Measurements from ENCODE around the gene CDCA5.

The CDCA5 gene

GRCh38 chr11:65104628-65105027 is 20.8 kb upstream of the CDCA5 start:
- DNase-seq, result no peak

- DNase-seq, result no peak
These were observed 19.6 kb upstream of the CDCA5 start for GRCh38 chr11:65103476-65103875.

- no peak for DNase-seq
These were observed 18.6 kb upstream of the CDCA5 start for GRCh38 chr11:65102142-65103095.

- DNase-seq, result no peak
These were observed 17.0 kb upstream of the CDCA5 start for GRCh38 chr11:65100674-65101350.

GRCh38 chr11:65096926-65097325 is 13.1 kb upstream of the CDCA5 start:
- DNase-seq, result no peak

- DNase-seq, result peak; percentile 87
These were observed 12.3 kb upstream of the CDCA5 start, which contains the start of gene VPS51 for GRCh38 chr11:65095974-65096806. Gene VPS51 (plus strand): TSS chr11:65096214. CDS start chr11:65096251, 37 bp downstream.

- DNase-seq, result no peak
These were observed 11.6 kb upstream of the CDCA5 start for GRCh38 chr11:65095427-65095826.

- DNase-seq, result no peak
These were observed 6.8 kb upstream of the CDCA5 start for GRCh38 chr11:65090628-65091027.

GRCh38 chr11:65089621-65090020 is 5.8 kb upstream of the CDCA5 start:
- no peak for DNase-seq

- no peak for DNase-seq
These were observed 4.0 kb upstream of the CDCA5 start for GRCh38 chr11:65087827-65088226.

GRCh38 chr11:65087216-65087615 is 3.4 kb upstream of the CDCA5 start:
- DNase-seq, result no peak

GRCh38 chr11:65086809-65087208 is 3.0 kb upstream of the CDCA5 start:
- no peak for DNase-seq

GRCh38 chr11:65085446-65085845 is 1.6 kb upstream of the CDCA5 start:
- no peak for DNase-seq

GRCh38 chr11:65084598-65085375 is 947 bp upstream of the CDCA5 start:
- no peak for DNase-seq

- no peak for DNase-seq
These were observed 556 bp downstream of the CDCA5 start for GRCh38 chr11:65083134-65083833.

- no peak for DNase-seq
These were observed 5.0 kb downstream of the CDCA5 start for GRCh38 chr11:65078786-65079342.

GRCh38 chr11:65078151-65078550 is 5.7 kb downstream of the CDCA5 start:
- DNase-seq, result peak; percentile 63

GRCh38 chr11:65077451-65077850 is 6.4 kb downstream of the CDCA5 start:
- DNase-seq, result no peak

- no peak for DNase-seq
These were observed 11.2 kb downstream of the CDCA5 start for GRCh38 chr11:65072631-65072966.

- no peak for DNase-seq
These were observed 11.8 kb downstream of the CDCA5 start for GRCh38 chr11:65071907-65072630.

- DNase-seq, result no peak
These were observed 14.6 kb downstream of the CDCA5 start for GRCh38 chr11:65069217-65069616.
